ENCODE results near the gene DPP9. TPM values are rescaled to one million over a fixed set of nuclear protein-coding genes. Genes with fewer than 3 reads are reported as not detected.

Gene DPP9
- total and polyA plus RNA-seq, 2 of the 13 experiments (the other 11 are each of a cell fraction or from before 2014, with no cell fraction given), result 8.4 to 25.8 TPM

DNA sequence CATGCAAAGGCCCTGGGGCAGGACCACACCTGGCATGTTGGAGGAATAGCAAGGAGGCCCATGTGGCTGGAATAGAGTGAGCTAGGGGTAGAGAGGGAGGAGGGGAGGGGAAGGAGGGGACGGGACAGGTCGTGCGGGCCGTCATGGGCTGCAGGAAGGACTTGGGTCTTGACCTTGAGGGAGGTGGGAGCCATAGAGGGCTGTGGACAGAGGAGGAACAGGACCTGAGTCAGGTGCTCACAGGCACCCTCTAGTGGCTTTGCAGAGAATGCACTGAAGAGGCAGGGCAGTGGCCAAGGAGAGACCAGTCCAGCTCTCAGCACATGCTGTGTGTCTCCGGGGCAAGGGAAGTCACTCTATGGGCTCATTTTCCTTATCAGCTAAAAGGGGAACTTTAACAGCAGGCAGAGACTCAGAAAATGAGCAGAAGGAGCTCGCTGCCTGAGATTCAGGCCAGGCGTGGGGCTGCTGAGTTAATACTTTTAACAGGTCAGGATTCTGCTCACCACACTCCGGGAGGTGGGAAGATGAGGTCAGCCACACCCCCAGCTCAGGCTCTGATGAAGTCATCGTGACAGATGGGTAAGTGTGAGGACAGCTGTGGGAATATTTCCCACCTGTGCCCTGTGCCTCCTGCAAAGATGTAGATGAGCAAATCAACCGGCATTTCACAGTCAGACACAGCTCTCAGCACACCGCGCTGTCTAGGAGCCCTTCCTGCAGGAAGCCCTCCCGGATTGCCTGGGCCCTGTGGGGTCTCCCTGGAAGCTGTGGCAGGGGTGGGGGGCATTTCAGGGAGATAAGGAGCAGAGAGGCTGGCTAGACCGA, 90.3 kb downstream of the DPP9 start (continued):
- TF ChIP-seq, protein P1, sequence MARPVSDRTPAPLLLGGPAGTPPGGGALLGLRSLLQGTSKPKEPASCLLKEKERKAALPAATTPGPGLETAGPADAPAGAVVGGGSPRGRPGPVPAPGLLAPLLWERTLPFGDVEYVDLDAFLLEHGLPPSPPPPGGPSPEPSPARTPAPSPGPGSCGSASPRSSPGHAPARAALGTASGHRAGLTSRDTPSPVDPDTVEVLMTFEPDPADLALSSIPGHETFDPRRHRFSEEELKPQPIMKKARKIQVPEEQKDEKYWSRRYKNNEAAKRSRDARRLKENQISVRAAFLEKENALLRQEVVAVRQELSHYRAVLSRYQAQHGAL (CRISPR knock-in tag; IDR thresholded peaks at IDR 0.05; ENCODE audit: not compliant biosample characterization), result no peak
- no peak for TF ChIP-seq THYN1 (CRISPR knock-in tag; IDR thresholded peaks at IDR 0.05; ENCODE audit: borderline replicate concordance, low read depth)
- peak; percentile 53 for TF ChIP-seq ZNF687 (CRISPR knock-in tag; IDR thresholded peaks at IDR 0.05)
- TF ChIP-seq SSRP1 (CRISPR knock-in tag; IDR thresholded peaks at IDR 0.05), result peak; percentile 79; the same call in 1 of the 2 replicates
- TF ChIP-seq CHD2 (IDR thresholded peaks at IDR 0.05; ENCODE audit: low read depth, low read length), result no peak
- no peak for TF ChIP-seq CREB1 (IDR thresholded peaks at IDR 0.05)
- TF ChIP-seq CREB1 (CRISPR knock-in tag; IDR thresholded peaks at IDR 0.05), result no peak
- no peak for TF ChIP-seq ZC3H4 (CRISPR knock-in tag; IDR thresholded peaks at IDR 0.05; ENCODE audit: borderline replicate concordance)
- TF ChIP-seq HOXA3 (CRISPR knock-in tag; IDR thresholded peaks at IDR 0.05), result no peak
- TF ChIP-seq NAIF1 (CRISPR knock-in tag; IDR thresholded peaks at IDR 0.05; ENCODE audit: borderline replicate concordance), result no peak
- TF ChIP-seq ZNF160 (CRISPR knock-in tag; IDR thresholded peaks at IDR 0.05), result no peak
- TF ChIP-seq SIN3B (IDR thresholded peaks at IDR 0.05; ENCODE audit: low read length), result no peak
- TF ChIP-seq SRSF1 (optimal IDR thresholded peaks at IDR 0.05; ENCODE audit: low read depth, low read length), result no peak
- TF ChIP-seq, protein P2, sequence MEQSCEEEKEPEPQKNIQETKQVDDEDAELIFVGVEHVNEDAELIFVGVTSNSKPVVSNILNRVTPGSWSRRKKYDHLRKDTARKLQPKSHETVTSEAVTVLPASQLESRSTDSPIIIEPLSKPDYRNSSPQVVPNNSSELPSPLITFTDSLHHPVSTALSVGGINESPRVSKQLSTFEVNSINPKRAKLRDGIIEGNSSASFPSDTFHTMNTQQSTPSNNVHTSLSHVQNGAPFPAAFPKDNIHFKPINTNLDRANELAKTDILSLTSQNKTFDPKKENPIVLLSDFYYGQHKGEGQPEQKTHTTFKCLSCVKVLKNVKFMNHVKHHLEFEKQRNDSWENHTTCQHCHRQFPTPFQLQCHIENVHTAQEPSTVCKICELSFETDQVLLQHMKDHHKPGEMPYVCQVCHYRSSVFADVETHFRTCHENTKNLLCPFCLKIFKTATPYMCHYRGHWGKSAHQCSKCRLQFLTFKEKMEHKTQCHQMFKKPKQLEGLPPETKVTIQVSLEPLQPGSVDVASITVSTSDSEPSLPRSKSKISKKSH (CRISPR knock-in tag; IDR thresholded peaks at IDR 0.05; ENCODE audit: borderline replicate concordance), result no peak
- no peak for TF ChIP-seq E2F5 (CRISPR knock-in tag; conservative IDR thresholded peaks at IDR 0.05)
- TF ChIP-seq ZNF350 (CRISPR knock-in tag; IDR thresholded peaks at IDR 0.05; ENCODE audit: borderline replicate concordance, low read depth), result no peak; the same call in 1 of the 2 replicates
- TF ChIP-seq ZNF784 (CRISPR knock-in tag; IDR thresholded peaks at IDR 0.05; ENCODE audit: borderline replicate concordance), result no peak
- TF ChIP-seq HES4 (CRISPR knock-in tag; IDR thresholded peaks at IDR 0.05; ENCODE audit: borderline replicate concordance), result no peak
- TF ChIP-seq ZNF263 (CRISPR knock-in tag; IDR thresholded peaks at IDR 0.05), result no peak
- no peak for TF ChIP-seq ZSCAN30 (CRISPR knock-in tag; IDR thresholded peaks at IDR 0.05)
